Amniotic stem cell (primary cell): Measurements from ENCODE around the gene SLC12A3.
"Not testable (repeated sequence)": the region's sequence is repeated elsewhere in the genome, so short reads cannot be mapped to it uniquely, and the experiment has no call there.

Experiments
- DNase-seq: peaks from one replicate; lab custom pipeline; 2025; lab: John Stamatoyannopoulos, UW

Gene SLC12A3

DNA sequence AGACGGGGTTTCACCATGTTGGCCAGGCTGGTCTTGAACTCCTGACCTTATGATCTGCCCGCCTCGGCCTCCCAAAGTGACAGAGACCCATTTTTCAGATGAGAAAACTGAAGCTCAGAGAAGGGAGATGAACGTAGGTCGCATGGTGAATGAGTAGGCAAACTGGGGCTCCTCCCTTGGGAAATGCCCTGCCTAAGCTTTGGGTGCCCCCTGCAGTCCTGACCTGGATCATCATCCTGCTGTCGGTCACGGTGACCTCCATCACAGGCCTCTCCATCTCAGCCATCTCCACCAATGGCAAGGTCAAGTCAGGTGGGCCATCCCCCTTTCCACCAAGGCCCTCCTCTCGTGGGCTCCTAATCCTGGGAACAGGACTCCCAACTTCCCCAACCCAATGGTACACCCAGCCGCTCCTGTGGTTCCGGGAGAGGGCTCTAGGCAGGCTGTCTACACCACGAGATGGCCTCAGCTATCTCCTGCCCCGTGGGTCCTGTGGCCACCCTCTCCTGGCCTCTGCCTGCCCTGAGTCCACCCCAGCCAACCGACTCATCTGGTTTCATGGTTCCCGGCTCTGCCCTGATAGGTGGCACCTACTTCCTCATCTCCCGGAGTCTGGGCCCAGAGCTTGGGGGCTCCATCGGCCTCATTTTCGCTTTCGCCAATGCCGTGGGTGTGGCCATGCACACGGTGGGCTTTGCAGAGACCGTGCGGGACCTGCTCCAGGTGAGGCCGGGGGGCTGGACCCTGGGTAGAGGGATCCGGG is 4.7 kb downstream of the SLC12A3 start:
- DNase-seq = no peak

DNA sequence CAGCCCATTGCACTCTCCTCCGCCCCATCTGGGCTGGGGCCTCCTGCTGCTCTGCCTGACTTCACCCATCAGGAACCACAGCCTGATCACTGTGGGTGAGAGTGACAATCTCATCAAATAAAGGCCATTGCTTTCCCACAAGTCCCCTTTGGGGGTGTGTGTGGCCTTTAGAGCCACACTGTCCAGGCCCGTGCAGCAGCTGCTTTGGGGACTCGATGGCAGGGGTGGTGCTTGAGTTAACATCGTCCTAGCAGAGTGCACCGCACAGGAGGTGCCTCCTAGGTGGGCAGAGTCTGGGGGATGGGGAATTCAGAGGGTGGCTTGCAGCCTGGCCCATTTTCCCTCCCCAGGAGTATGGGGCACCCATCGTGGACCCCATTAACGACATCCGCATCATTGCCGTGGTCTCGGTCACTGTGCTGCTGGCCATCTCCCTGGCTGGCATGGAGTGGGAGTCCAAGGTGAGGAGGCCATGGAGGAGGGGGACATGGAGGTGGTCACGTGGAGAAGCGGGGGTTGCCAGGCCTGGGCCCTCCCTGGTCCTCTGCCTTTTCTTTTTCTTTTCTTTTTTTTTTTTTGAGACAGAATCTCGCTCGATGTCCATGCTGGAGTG is 5.4 kb downstream of the SLC12A3 start:
- DNase-seq = no peak

DNA sequence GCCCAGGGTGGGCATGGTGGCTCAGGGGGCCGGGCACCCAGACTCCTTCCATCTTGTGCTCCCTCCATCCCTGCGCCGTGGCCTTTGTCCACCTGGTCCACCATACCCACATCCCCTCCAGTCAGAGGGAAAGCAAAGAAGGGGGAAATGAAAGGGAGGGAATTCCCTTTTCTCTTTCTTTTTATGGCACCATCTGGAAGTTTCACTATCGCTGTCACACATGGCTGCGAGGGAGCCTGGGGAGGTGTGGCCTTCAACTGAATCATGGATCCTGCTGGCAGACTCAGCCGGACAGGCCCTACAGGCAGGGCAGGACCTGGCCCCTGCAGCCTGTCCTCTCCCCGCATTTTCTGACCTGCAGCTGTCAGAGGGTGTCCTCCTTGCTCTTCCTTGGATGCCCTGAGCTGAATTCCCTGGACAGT is 6.2 kb downstream of the SLC12A3 start:
- no peak for DNase-seq

GRCh38 chr16:56872863-56873391 is 7.9 kb downstream of the SLC12A3 start:
- no peak for DNase-seq

- no peak for DNase-seq
These were observed 9.8 kb downstream of the SLC12A3 start for GRCh38 chr16:56874800-56875199.

DNA sequence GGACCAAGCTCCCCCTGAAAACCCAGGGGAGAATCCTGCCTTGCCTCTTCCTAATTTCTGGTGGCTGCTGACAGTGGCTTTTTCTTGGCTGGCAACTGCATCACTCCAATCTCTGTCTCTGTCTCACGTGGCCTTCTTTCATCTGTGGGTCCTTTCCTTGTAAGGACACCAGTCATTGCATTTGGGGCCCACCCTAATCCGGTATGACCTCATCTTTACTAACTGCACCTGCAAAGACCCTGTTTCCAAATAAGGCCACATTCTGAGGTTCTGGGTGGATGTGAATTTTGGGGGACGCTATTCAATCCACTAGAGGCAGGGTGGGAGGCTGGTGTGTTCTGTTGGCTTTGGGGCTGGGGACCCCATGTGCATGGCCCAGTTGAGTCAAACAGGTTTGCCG is 11.0 kb downstream of the SLC12A3 start:
- DNase-seq = no peak

- DNase-seq = no peak
These were observed 12.6 kb downstream of the SLC12A3 start for GRCh38 chr16:56877486-56878182.

GRCh38 chr16:56878282-56878854 is 13.4 kb downstream of the SLC12A3 start:
- no peak for DNase-seq

GRCh38 chr16:56879276-56879675 is 14.3 kb downstream of the SLC12A3 start:
- DNase-seq = no peak

DNA sequence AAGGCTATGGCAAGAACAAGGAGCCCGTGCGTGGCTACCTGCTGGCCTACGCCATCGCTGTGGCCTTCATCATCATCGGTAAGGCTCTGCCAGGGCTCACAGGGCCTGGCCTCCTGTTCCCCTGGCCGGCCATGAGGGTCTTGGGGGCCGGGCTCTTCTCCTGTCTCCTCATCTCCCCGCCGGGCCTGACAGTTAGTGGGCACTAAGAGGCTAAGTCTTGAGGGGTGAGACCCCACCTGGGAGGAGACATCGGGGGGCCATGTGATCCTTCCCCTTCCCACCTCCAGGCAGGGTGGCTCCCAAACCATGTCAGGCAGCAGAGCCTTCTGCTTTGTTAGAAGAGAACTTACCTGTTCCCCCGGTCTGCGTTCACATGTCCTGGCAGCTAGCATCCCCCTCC is 15.2 kb downstream of the SLC12A3 start:
- no peak for DNase-seq

GRCh38 chr16:56880685-56881084 is 15.7 kb downstream of the SLC12A3 start:
- DNase-seq = no peak

- no peak for DNase-seq
These were observed 17.2 kb downstream of the SLC12A3 start for GRCh38 chr16:56882077-56882800.

- DNase-seq = no peak
These were observed 18.6 kb downstream of the SLC12A3 start for GRCh38 chr16:56883586-56883985.

DNA sequence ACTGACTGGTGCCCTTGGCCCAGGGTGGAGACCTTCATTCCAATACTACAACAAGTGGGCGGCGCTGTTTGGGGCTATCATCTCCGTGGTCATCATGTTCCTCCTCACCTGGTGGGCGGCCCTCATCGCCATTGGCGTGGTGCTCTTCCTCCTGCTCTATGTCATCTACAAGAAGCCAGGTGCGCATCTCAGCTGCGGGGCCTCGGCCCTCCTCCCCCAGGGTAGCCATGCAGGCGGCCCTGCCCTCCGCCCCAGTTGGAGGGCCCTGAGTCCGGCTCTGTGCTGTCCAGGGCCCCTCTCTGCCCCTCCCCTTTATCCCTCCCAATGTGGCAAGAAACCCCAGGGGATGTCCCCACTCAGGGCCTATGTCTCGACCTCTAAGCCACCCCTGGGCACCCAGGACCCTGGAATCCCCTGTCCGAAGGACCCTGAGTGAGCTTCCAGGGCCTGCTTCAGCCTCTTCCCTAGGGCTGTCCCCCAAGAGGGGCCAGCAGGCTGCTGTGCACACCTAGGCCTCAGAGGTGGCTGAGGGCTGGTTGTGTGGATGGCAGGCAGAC is 19.1 kb downstream of the SLC12A3 start:
- no peak for DNase-seq

- not testable (repeated sequence) for DNase-seq
These were observed 19.9 kb downstream of the SLC12A3 start for GRCh38 chr16:56884929-56885328.

DNA sequence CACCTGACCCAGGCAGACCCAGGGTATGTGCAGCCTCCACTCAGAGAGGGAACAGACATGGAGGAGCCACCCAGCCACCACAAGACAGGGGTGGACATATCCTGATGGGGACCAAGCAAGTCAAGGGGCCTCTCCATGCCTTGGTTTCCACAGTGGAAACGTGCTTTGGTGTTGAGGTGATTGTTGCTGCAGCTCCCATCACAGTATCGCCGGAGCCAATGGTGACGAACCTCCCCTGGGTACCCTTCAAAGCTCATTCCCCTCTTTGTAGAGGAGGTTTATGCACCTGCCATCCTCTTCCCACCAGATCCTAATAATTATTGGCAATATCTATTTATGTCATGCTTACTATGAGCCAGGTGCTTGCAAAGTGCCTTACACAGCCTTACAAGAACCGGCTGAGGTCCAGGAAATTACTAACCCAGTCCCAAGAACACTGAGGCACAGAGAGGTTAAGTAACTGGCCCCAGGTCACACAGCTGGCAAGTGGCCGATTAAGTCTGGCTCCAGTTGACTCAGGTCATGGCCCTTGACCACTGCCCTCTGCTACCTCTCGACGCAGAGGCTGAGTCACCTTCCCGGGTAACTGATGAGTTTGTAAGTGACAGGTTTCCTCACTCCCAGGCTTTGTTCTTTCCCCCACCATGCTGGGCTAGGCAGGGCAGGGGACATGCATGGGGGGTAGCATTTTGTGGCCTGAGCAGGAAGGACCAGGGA is 20.6 kb downstream of the SLC12A3 start:
- no peak for DNase-seq

- no peak for DNase-seq
These were observed 21.3 kb downstream of the SLC12A3 start for GRCh38 chr16:56886296-56886695.

GRCh38 chr16:56886826-56887225 is 21.8 kb downstream of the SLC12A3 start:
- no peak for DNase-seq

DNA sequence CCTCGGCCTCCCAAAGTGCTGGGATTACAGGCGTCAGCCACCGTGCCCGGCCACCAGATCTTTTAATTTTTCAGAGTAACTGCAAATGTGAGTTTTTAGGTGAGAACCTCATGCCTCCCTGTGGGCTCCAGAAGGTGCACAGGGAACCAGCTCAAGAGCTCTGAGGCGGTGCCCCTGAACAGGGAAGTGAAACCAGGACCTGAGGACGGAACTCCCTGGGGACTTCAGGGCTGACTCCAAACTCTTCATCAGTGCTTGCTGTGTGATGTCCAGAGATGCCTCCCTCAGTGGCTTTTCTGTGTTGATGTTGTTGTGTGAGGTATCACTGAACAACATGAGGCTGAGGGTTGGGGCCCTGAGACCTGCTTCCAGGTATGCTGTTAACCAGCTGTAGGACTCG is 23.8 kb downstream of the SLC12A3 start:
- no peak for DNase-seq

GRCh38 chr16:56889206-56889605 is 24.2 kb downstream of the SLC12A3 start:
- no peak for DNase-seq

DNA sequence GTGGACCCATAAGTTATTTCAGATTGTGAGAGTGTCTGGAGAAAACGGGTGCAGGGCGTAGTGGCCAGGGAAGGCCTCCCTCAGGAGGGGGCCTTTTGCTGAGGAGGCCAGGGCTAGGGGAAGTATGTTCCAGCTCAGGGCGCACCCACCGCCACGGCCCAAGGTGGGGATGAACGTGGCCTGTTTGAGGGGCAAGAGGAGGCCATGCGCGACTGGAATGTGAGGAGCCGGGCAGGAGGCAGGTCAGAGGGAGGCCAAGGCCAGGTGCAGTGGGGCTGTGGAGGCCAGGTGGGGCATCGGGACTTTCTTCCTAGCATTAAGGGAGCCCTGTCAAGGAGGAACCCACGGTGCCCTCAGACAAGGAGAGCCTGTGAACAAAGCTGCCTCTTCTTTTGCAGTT is 26.7 kb downstream of the SLC12A3 start:
- DNase-seq = no peak
